ENCODE results near the gene SHMT2.

Gene SHMT2

DNA sequence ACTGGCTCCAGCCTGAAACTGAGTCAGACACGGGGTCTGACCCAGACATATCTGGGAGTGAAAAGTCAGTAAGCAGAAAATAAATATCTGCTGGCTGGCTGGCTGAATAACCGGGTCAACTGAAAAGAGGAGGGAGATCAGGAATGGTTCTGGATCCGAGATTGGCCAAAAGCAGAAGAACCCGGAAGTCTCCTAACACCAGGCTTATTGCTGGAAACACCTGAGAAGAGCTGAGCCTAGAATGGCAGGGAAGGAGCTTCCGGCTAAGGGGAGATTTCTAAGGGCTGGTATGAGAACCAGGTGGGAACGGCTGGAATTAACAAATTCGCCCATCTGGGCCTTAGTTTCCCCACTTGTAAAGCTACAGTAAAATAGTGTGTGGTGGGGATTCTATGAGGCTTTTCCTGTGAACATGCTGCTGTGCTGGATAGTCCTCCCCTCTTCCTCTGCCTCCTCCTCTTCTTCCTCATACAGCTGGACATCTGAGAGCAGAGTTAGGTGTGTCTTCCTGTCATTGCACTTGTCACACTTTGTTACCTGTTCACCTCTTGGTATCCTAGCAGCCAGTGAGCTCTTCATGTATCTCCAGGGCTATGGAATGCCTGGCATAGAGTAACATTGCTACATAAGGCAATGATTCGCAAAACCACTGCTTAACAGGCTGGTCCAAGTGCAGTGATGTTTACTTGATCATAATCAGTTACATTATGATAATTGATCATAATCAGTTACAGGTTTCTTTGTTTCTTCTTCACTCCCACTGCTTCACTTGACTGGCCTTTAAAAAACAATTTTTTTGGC is 2.0 kb upstream of the SHMT2 start:
- DNase-seq (ENCODE audit: low read depth): no peak

DNA sequence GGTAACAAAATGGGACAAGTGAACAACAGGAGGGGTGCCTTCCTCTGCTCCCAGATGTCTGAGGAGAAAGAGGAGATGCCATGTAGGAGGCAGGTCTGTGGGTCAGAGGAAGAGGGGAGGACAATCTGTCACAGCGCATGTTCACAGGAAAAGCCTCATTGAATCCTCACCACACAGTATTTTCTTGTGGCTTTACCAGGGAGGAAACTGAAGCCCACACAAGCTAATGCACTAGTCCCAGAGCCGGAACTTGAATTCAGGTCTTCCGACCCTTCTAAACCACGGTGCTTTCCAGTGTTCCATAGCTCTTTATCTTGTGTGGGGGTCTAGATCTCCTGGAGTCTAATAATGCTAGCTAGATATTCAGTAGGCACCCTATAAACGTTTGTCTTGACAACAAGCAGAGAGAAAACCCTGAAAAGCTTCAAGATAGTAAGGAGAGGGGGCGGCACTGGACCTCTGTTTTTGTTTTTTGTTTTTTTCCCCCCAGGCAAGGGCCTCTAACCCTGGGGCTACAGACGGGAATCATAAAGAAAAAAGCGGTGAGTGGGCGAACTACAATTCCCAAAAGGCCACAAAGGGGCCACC is 371 bp upstream of the SHMT2 start:
- no peak for DNase-seq (ENCODE audit: low read depth)

DNA sequence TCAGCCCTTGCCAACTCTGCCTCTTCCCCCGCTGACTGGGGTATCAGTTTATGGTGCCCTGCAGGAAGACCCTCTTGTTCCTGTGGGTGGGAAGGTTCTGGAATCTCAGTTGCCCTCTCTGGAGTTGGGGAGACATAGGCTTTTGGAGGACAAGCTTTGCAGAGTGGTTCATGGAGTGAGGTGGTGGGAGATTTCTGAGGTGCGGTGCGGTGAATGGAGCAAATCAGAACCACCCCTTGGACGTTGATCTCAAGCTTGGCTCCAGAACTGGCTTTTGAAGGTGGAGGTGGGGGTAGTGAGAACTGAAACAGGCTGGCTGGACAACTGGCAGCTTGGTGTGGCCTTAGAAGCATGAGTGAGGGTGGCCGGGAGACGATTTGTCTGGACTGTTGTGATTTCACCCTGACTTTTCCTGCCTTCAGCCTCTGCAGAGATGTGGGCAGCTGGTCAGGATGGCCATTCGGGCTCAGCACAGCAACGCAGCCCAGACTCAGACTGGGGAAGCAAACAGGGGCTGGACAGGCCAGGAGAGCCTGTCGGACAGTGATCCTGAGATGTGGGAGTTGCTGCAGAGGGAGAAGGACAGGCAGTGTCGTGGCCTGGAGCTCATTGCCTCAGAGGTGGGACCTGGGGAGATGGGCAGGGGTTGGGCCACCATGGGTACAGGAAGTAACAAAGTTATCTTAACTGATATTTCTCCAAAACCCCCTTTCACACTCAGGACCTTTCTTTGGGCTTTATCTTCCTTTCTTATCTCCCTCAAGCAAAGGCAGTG is 1.1 kb downstream of the SHMT2 start:
- DNase-seq (ENCODE audit: low read depth): no peak

- no peak for DNase-seq (ENCODE audit: low read depth)
Observed at GRCh38 chr12:57231276-57232021, 1.9 kb downstream of the SHMT2 start.

DNA sequence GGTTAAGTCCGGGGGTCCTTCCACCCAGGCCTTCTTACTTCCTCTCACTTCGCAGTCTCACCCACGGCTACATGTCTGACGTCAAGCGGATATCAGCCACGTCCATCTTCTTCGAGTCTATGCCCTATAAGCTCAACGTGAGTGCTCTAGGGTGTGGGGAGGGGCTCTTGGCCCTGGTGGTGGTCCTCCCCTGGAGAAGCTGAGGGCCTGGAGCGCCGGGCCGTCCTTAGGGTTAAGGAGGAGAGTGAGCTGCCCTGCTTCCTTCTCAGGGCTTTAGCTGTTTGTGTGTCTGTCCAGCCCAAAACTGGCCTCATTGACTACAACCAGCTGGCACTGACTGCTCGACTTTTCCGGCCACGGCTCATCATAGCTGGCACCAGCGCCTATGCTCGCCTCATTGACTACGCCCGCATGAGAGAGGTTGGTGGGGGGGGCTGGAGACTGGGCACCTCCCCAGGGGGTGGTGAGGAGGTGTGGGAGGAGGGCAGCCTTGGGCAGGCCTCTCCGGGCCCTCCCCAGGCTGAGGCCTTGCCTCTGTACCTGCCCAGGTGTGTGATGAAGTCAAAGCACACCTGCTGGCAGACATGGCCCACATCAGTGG is 2.7 kb downstream of the SHMT2 start:
- DNase-seq (ENCODE audit: low read depth): no peak

GRCh38 chr12:57233357-57234232 is 4.1 kb downstream of the SHMT2 start:
- peak; percentile 59 for DNase-seq (ENCODE audit: low read depth)

- DNase-seq (ENCODE audit: low read depth): no peak
Observed at GRCh38 chr12:57234233-57234570, 4.7 kb downstream of the SHMT2 start.

- no peak for DNase-seq (ENCODE audit: low read depth)
Observed at GRCh38 chr12:57234571-57235016, 5.1 kb downstream of the SHMT2 start.

DNA sequence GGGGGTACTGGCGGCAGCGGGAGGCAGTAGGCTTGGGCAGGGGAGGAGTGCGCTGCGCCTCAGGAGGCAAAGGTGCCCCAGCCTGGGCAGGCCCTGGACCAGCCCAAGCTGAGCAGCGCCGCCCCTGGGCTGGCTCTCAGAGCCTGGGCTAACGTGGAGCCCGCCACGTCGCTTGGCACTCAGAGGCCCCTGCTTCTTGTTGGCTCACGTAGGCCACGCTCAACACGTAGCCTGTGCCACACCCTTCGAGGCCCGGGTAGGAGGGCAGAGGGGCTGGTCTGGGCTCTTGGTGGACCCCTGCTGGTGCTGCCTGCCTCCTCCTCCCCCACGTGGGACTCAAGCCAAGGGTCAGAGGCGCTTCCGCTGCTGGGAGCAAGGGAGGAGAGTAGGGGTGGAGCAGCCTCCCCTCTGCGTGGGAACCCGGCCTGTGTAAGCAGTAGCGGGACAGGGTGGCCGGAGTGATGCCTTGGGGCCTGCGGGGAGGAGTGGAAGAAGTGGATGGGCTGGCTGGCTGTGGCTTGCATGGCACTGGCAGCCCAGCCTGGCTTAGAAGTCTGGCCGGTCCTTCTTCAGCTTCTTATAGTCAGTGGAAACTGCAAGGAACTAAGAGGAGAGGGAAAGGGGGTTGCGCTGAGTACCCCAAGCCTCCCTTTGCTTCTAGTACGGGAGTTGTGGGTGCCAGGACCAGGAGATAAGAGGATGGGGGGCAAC is 5.7 kb downstream of the SHMT2 start:
- DNase-seq (ENCODE audit: low read depth): peak; percentile 70

- no peak for DNase-seq (ENCODE audit: low read depth)
Observed at GRCh38 chr12:57235728-57236131, 6.2 kb downstream of the SHMT2 start.

GRCh38 chr12:57236201-57236924 is 6.9 kb downstream of the SHMT2 start:
- DNase-seq (ENCODE audit: low read depth): no peak

DNA sequence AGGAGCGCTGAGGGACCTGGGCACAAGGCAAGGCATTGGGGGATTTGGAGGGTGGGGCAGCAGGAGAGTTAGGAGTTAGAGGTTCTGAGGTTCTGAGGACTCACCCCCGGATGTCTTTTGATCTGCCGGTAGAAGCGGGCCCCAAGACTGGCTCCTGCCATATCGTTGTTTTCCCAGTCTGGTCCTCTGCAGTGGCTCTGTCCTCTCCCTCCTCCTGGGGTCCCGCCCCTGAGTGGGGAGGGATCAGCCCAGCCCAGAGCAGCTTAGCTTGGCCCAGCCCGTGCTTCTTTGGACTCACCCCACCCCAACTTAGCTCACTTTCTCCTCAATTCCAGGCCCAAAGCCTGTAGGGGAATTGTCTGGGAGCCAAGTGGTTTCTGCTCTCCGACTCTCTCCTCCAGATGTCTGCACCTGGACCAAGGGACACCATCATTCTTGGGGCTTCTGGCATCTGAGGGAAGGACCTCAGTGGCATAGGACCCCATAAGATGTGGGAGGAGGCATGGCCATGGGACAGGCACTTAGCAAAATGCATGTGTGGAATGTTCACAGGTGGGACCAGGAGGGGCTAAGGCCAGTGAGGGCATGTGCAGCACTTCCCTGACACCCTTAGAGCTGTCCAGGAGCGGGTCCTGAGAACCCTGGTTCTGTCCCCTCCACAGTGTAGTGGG is 7.5 kb downstream of the SHMT2 start:
- no peak for DNase-seq (ENCODE audit: low read depth)

DNA sequence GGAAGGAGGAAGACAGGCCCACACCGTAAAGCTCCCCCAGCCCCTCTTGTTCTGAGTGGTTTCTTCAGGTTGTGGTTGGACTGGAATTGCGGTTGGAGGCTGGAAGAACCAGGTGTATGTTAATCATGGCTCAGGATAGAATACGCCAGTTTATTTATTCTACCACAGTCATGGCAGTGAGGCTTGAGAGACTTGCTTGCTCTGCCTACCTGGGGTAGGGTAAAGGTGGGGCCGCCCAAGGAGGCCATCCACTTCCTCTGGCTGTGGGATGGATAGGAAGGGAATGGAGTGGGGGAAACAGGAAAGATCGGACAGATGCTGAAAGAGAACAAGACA is 8.1 kb downstream of the SHMT2 start:
- no peak for DNase-seq (ENCODE audit: low read depth)

GRCh38 chr12:57237932-57238853 is 8.7 kb downstream of the SHMT2 start:
- DNase-seq (ENCODE audit: low read depth): no peak

- peak; percentile 85 for DNase-seq (ENCODE audit: low read depth)
Observed at GRCh38 chr12:57238854-57239554, 9.5 kb downstream of the SHMT2 start.

DNA sequence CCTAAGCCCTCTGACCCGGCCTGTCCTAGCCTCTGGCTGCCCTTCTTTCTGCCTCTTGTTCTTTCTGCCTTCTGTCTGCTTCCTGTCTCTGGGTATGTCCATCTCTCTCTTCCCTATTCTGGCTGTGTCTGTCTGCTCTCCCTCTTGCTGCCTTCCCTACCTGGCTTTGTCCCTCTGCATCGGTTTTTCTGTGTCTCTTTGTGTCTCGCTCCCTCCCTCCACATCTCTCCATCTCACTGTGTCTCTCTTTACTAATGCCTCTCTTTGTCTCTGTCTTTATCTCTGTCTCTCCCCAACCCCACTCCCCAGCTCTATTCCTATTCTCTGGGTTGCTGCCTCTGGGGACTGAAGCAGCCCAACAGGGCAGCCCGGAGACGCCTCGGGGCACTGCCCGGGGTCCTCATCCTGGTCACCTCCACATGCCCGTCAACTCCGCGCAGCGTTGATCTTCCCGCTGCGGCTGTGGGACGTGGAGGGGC is 10.1 kb downstream of the SHMT2 start:
- DNase-seq (ENCODE audit: low read depth): no peak
